NCI-H187 (cell line): Measurements from ENCODE around the gene PNMA8A.
"Not testable (repeated sequence)": the region's sequence is repeated elsewhere in the genome, so short reads cannot be mapped to it uniquely, and the experiment has no call there.

ENCODE experiments used
- DNase-seq, 2 experiments: peaks; one replicate each; lab custom pipeline; 2025; lab: John Stamatoyannopoulos, UW

The PNMA8A gene, protein sequence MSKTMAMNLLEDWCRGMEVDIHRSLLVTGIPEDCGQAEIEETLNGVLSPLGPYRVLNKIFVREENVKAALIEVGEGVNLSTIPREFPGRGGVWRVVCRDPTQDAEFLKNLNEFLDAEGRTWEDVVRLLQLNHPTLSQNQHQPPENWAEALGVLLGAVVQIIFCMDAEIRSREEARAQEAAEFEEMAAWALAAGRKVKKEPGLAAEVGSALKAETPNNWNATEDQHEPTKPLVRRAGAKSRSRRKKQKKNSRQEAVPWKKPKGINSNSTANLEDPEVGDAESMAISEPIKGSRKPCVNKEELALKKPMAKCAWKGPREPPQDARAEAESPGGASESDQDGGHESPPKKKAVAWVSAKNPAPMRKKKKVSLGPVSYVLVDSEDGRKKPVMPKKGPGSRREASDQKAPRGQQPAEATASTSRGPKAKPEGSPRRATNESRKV

GRCh38 chr19:46471116-46471733, at the start of gene PNMA8A:
Gene PNMA8A, minus strand, starts transcription at chr19:46471563. Its CDS starts 528 bp downstream, at chr19:46471035.
- DNase-seq: peak; percentile 42 to 88

- no peak for DNase-seq
These were observed 49.3 kb upstream of the PNMA8A start for GRCh38 chr19:46520616-46521015.

- no peak for DNase-seq
These were observed 46.1 kb upstream of the PNMA8A start for GRCh38 chr19:46517471-46517870.

DNA sequence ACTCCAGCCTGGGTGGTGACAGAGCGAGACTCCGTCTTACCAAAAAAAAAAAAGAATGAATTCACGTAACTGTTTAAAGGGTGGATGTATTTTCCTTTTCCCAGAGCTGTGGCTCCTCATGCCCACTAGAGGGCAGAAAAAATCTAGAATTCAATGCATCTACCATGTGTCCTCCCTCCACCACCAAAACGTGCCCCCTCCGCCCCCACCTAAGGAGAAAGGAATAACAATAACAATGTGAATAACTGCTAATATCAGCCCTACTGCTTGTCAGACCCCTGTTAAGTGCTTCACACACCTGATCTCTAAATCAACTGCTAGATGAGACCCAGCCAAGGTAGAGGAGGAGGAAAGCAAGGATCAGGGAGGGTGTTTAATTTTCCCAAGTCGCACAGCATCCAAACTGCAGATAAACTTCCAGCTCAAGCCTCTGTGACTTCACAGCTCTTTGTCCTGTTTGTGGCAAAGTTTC, 44.6 kb upstream of the PNMA8A start:
- DNase-seq: no peak

- DNase-seq: no peak
These were observed 43.9 kb upstream of the PNMA8A start for GRCh38 chr19:46515290-46515609.

GRCh38 chr19:46514589-46515289, 43.4 kb upstream of the PNMA8A start:
- no peak for DNase-seq

- peak in 1 of 2 experiments; percentile 59 for DNase-seq
These were observed 42.3 kb upstream of the PNMA8A start for GRCh38 chr19:46513461-46514236.

- DNase-seq: no peak
These were observed 39.9 kb upstream of the PNMA8A start for GRCh38 chr19:46511237-46511636.

GRCh38 chr19:46508206-46508605, 36.8 kb upstream of the PNMA8A start:
- no peak for DNase-seq

- no peak for DNase-seq
These were observed 32.6 kb upstream of the PNMA8A start for GRCh38 chr19:46503848-46504453.

DNA sequence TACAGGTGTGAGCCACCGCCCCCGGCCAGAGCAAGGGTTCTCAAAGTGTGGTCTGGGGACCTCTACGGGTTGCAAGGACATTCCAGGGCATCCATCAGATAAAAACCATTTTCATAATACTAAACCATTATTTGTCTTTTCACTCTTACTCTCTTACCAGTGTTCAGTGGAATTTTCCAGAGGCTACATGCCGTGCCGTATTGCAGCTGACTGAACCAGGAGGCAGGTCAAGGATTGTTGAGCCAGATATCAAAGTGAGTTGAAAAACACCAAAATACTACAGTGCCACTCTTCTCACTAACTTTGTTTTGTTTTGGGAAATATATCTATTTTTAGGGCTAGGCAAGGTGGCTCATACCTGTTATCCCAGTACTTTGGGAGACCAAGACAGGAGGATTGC, 31.5 kb upstream of the PNMA8A start:
- DNase-seq: no peak

DNA sequence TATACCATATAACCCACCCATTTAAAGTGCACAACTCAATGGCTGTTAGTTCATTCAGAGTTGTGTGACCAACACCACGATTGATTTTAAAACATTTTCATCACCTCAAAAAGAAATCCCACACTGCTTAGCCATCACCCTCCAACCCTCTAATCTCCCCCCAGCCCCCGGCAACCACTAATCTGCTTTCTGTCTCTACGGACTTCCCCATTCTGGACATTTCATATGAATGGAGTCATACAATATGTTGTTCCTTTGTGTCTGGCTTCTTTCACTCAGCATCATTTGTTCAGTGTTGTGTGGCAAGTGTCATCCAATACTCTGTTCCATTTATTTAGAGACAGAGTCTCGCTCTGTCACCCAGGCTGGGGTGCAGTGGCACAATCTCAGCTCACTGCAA, 28.3 kb upstream of the PNMA8A start:
- DNase-seq: no peak

DNA sequence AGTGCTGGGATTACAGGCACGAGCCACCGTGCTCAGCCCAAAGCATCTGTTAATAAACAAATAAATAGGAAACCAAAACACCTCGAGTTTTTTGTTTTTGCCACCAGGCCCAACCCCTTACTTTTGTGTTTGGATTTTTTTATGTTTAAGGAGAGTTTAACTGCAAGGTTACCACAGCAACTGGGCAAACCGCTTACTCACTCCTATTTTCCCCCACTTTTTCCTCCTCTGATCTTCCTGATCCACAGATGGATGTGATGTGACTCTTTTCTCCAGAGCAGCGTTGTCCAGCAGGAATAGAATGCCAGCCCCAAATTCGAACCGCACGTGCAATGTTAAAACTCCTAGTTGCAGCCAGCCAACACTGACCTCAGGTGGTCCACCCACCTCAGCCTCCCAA, 26.4 kb upstream of the PNMA8A start:
- DNase-seq: no peak

DNA sequence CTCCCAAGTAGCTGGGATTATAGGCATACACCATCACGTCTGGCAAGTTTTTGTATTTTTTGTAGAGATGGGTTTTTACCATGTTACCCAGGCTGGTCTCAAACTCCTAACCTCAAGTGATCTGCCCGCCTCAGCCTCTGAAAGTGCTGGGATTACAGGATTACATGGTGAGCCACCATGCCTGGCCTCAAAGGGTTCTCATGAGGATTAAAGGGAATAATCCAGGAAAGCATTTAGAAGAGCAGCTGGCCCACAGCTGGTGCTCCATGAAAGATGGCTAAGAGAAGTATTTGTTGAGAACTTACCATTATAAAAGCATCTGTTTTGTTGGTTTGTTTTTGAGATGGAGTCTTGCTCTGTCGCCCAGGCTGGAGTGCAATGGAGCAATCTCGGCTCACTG, 25.5 kb upstream of the PNMA8A start:
- not testable (repeated sequence) for DNase-seq

- DNase-seq: no peak
These were observed 24.9 kb upstream of the PNMA8A start for GRCh38 chr19:46496304-46496703.

DNA sequence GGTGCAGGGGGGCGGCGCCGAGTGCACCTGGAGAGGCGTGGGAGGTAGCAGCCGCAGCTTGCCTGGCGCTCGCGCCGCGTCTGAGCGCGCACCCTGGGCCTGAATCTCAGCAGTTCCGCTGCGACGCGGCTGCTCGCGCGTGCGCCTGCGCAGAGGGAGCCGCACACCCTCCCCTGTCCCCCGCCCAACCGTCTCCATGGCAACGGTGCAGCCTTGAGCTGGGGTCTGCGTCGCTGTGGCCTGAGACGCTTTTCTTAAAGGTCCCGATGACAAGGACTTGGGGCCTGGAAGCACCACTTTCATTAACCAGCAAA, 24.4 kb upstream of the PNMA8A start, which contains the start of gene PNMA8B:
TSS of gene PNMA8B (minus strand) at position 82 of the 314 bp plus-strand sequence. CDS start 402 bp downstream, outside the sequence.
- DNase-seq: peak; percentile 84 to 93

- no peak for DNase-seq
These were observed 23.8 kb upstream of the PNMA8A start for GRCh38 chr19:46494941-46495785.

DNA sequence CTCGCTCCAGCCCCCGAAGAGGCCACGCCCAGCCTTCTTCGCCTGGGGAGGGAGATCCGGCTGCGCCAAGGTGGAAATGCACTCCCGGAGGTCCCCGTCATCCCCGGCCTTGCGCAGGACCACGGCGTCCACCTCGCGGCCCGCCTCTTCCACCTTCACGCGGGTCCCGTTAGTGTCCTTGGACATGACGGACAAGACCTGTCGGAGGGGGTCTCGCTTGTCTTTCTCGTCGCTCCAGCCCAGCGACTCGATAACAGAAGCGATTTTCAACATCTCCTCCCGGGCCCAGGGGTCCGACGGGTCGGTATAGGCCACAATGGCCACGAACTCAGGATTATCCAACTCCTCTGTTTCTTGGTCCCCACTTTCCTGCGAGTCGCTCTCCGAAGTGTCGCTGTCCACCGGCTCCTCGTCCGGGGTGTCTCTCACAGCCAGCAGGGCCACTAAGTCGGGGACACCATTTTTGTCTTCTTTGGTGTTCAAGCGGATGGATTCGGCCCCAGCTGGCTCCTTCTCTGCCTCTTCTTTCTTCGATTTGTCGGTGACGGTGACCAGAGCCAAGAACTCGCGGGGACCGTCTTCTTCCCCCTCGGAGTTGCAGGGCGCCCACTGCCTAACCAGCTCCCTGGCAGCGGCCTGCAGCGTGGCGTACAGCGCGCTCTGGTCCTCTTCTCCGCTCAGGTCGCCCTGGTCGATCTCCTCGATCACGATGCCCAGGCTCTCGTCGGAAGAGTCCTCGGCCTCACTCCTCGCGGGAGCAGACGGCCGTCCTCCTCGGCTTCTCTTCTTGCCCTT, 23.0 kb upstream of the PNMA8A start:
- DNase-seq: no peak

DNA sequence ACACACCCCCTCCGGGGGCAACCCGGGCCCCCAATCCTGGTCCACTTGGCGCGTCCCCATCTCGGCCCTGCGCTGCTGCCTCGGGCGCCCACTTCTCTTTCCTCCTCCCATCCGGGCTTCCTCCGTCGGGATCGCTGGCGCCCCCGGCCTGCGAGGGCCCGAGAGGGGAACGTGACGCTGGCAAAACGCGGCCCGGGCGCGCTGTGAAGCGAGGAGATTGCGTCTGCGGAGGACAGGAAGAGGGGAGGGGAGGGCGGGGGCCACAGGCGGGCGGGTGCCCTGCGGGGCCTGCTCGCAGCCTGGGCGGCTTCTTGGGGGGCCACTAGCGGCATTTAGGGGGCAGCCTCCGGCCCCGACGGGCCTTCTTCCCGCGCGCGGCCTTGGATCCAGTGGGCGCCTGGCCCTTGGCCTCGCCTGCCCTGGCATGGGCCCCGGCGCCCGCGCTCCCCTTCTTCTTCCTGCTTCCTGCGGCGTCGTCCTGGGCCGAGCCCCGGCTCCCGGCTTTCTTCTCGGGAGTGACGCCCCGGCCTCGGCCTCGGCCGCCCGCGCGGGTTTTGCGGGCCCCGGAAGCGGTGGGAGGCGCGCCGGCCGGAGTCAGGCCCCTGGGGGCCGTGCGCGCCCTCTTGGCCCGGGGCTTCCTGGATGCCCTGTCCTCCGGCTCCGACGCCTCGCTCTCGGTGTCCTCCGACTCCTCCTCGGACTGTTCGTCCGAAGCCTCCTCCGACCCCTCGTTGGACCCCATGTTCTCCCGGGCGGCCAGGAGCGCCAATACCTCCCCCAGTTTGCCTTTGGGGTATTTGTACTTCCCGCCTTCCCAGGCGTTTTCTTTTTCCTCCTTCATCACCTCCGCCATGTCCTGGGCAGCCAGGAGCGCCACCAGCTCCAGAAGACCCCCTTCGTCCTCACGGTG, 22.1 kb upstream of the PNMA8A start:
- DNase-seq: no peak
